Heart left ventricle (tissue), 16 donors: ENCODE measurements around the gene MAN1B1. TPM values are rescaled to one million over a fixed set of nuclear protein-coding genes. Genes with fewer than 3 reads are reported as not detected.

Source experiments
- ATAC-seq, 4 donors: fragments of 200-7000 bp; cut with Tn5 transposase; one replicate each; pipeline ENCODE4 v1.9.1; 2020 to 2022; ENCODE audit warnings: moderate library complexity in 4 of 4, mild to moderate bottlenecking in 3 of 4, moderate number of reproducible peaks in 1 of 4
- DNase-seq, 5 donors: peaks; one replicate each; pipeline ENCODE4 v3.0.0-alpha.2; 2020
- H3K27ac ChIP-seq, 12 donors: fragments of 200-600 bp; sonication (generic) in 4 of 12; one replicate each; pipeline versions ENCODE4 v1.5.0 to v1.8.0; 2016 to 2022; ENCODE audit warnings: mild to moderate bottlenecking in 2 of 12
- H3K27me3 ChIP-seq, 9 donors: fragments of 200-600 bp; sonication (generic) in 2 of 9; one replicate each; pipeline versions ENCODE4 v1.5.1 to v1.8.0; 2016 to 2022; ENCODE audit warnings: mild to moderate bottlenecking in 3 of 9
- H3K36me3 ChIP-seq, 9 donors: fragments of 200-600 bp; sonication (generic) in 2 of 9; one replicate each; pipeline versions ENCODE4 v1.5.0 to v1.8.0; 2018 to 2022; ENCODE audit warnings: mild to moderate bottlenecking in 2 of 9
- H3K4me1 ChIP-seq, 12 donors: fragments of 200-600 bp; sonication (generic) in 4 of 12; one replicate each; pipeline versions ENCODE4 v1.5.0 to v1.8.0; 2016 to 2022; ENCODE audit warnings: mild to moderate bottlenecking in 3 of 12
- H3K4me3 ChIP-seq, 12 donors: fragments of 200-600 bp; sonication (generic) in 4 of 12; one replicate each; pipeline versions ENCODE4 v1.5.0 to v1.8.0; 2017 to 2022; ENCODE audit warnings: mild to moderate bottlenecking in 9 of 12, moderate library complexity in 4 of 12
- H3K9me3 ChIP-seq, 12 donors: fragments of 200-600 bp; sonication (generic) in 4 of 12; one replicate each; pipeline versions ENCODE4 v1.5.0 to v1.8.0; 2016 to 2022; ENCODE audit warnings: mild to moderate bottlenecking in 1 of 12
- CTCF ChIP-seq, 12 donors: fragments of 200-600 bp; sonication (generic) in 4 of 12; IDR thresholded peaks; one replicate each; pipeline versions ENCODE4 v1.5.0 to v1.8.0; 2018 to 2022; ENCODE audit warnings: antibody characterized with exemption in 12 of 12, mild to moderate bottlenecking in 5 of 12
- POLR2A ChIP-seq, 2 donors: fragments of 450-650 bp; IDR thresholded peaks; one replicate each; pipeline ENCODE4 v1.6.1; 2017; ENCODE audit warnings: antibody characterized with exemption in 2 of 2, mild to moderate bottlenecking in 2 of 2, moderate library complexity in 2 of 2
- WGBS, 4 donors: extraction: QIAGEN DNeasy Blood & Tissue Kit in 2 of 4; methylation state at CpG; one replicate each; pipeline versions ENCODE4 v1.1.5 to v1.1.7; 2013 to 2018; 5-methylcytosine and 5-hydroxymethylcytosine counted together
- intact Hi-C, 10 donors: fragments of 100-400 bp; cut with DNase I; formaldehyde crosslinking; loops; one replicate each; pipeline versions ENCODE4 v1.11.1 to v1.14.2; 2022
- polyA plus RNA-seq, 2 donors: library from polyadenylated mRNA; stranded (reverse); fragments of 200-250 nt; gene quantifications; one replicate each; pipeline ENCODE4 v1.2.3, GENCODE V29; 2013
- total RNA-seq, 9 donors: library from RNA; depleted of rRNA in 2 of 9; stranded (reverse); fragments of >200 nt in 2 of 9; fragmentation: NEBNext Ultra II Directional in 3 of 9; extraction: Animal tissue kit (Norgen Biotek cat#: 25700) in 3 of 9; gene quantifications; one replicate each; pipeline versions ENCODE4 v1.1.0 to v1.2.4, GENCODE V29; 2016 to 2023
- donor health status: ischemic (EF 13 %, LVEDD 7.1; RV severe dilation, severe dysfunction).
- donor health status: healthy with polysubstance abuse.
- donor health status: DM: no; HTN: yes; CAD: no.
- donor health status: DM: no; HTN: no; CAD: no.
- donor health status: ischemic (EF 25% LVEDD 6.9; RV normal size, moderate dysfunction).
- donor health status: ischemic (EF 25% LVEDD 5.7; RV mildly dilated, moderate dysfunction).
- donor health status: healthy.
- donor health status: DM: yes; HTN: yes; CAD: no.
- donor health status: ischemic (EF 35%, LVEDD 5.7; RV mildly dilated, moderate dysfunction).
- donor health status: nonischemic (EF 11% LVEDD 7.7; RV severe dilation, severe dysfunction).
- donor health status: DM: yes; HTN: yes; CAD: no.
- donor health status: PGD.
- donor health status: ischemic (EF 29% LVEDD 5.4; RV normal size, mild dysfunction).
- donor health status: nonischemic (EF 23%, LVEDD 6.1; RV moderate dilation, normal function).

The MAN1B1 gene
- total and polyA plus RNA-seq, 11 donors = 17.6 to 40.6 (median 24.6) TPM

GRCh38 chr9:137077010-137077747 lies 9.6 kb upstream of the MAN1B1 start, which contains the start of gene UAP1L1:
Gene UAP1L1, plus strand, starts transcription at chr9:137077517. Its CDS starts 16 bp downstream, at chr9:137077533.
- no peak for TF ChIP-seq CTCF (IDR thresholded peaks at IDR 0.05)
- TF ChIP-seq POLR2A (IDR thresholded peaks at IDR 0.05) = peak in 1 of 2 donors; percentile 45
- intact Hi-C loops = no loop called here
- Histone ChIP-seq H3K4me1 (peaks cover 0 to 46% (median 11%) of the 10 kb centered on the region in 12 donors), H3K27me3 (no peaks in the 10 kb centered on the region), H3K4me3 (peak within 1 kb of the TSS; percentile 57 to 85 (median 70)), H3K36me3 (peaks cover 0 to 39% (median 33%) of the 10 kb centered on the region in 9 donors), H3K27ac (peak within 1 kb of the TSS in 11 of 12 donors; percentile 18 to 83 (median 59)), H3K9me3 (no peaks in the 10 kb centered on the region)
- ATAC-seq (peak; percentile 40 to 74 (median 64)), DNase-seq (peak; percentile 78 to 93 (median 85))
- 1 to 9% (median 2%) methylated on average over 13 to 85 of the region's 87 CpGs for WGBS, 4 donors

GRCh38 chr9:137077758-137078693 lies 8.8 kb upstream of the MAN1B1 start:
- Histone ChIP-seq H3K27ac (peak overlapping the region in 8 of 12 donors; percentile 22 to 83 (median 62)), H3K4me3 (peak overlapping the region; percentile 57 to 85 (median 70)), H3K9me3 (no peaks in the 10 kb centered on the region), H3K36me3 (peaks cover 0 to 48% (median 39%) of the 10 kb centered on the region in 9 donors), H3K27me3 (no peaks in the 10 kb centered on the region), H3K4me1 (peaks cover 0 to 38% (median 11%) of the 10 kb centered on the region in 12 donors)
- no peak for TF ChIP-seq CTCF (IDR thresholded peaks at IDR 0.05)
- TF ChIP-seq POLR2A (IDR thresholded peaks at IDR 0.05) = no peak
- intact Hi-C loops = no loop called here
- 16 to 27% (median 20%) methylated on average over 32 to 76 of the region's 76 CpGs for WGBS, 4 donors
- DNase-seq = peak in 1 of 5 donors; percentile 77
- ATAC-seq = peak in 3 of 4 donors; percentile 14 to 17 (median 17)

- intact Hi-C loops = no loop called here
- H3K27me3 ChIP-seq = no peaks in the 10 kb centered on the region
- TF ChIP-seq POLR2A (IDR thresholded peaks at IDR 0.05) = no peak
- no peak for TF ChIP-seq CTCF (IDR thresholded peaks at IDR 0.05)
- H3K4me1 ChIP-seq = peaks cover 0 to 32% (median 11%) of the 10 kb centered on the region in 12 donors
- DNase-seq (no peak), ATAC-seq (no peak)
- no peaks in the 10 kb centered on the region for H3K9me3 ChIP-seq
- H3K36me3 ChIP-seq = peaks cover 0 to 50% (median 40%) of the 10 kb centered on the region in 9 donors
- WGBS, 4 donors = 73 to 83% (median 76%) methylated on average over 13 to 51 of the region's 51 CpGs
- H3K27ac ChIP-seq = peak overlapping the region in 1 of 12 donors; percentile 76
- H3K4me3 ChIP-seq = peak overlapping the region in 8 of 12 donors; percentile 60 to 85 (median 76)
Measured at GRCh38 chr9:137078701-137079400, 7.9 kb upstream of the MAN1B1 start.
